ENCODE measurements around the gene ZBTB32.
A peak's percentile ranks its signal among the peaks of the same experiment; 100 is the strongest.
"Not testable (repeated sequence)": the region's sequence is repeated elsewhere in the genome, so short reads cannot be mapped to it uniquely, and the experiment has no call there.

Gene ZBTB32

GRCh38 chr19:35704218-35704617, at the start of gene ZBTB32:
ZBTB32 (plus strand) TSS chr19:35704558; CDS start chr19:35714627, 10,069 bp downstream.
- DNase-seq = no peak

- DNase-seq = not testable (repeated sequence)
These were observed 49.5 kb upstream of the ZBTB32 start for GRCh38 chr19:35654828-35655227.

- DNase-seq = no peak
These were observed 48.8 kb upstream of the ZBTB32 start for GRCh38 chr19:35655600-35655999.

- DNase-seq = no peak
These were observed 47.7 kb upstream of the ZBTB32 start for GRCh38 chr19:35656700-35657099.

- DNase-seq = no peak
These were observed 46.3 kb upstream of the ZBTB32 start for GRCh38 chr19:35657904-35658700.

- no peak for DNase-seq
These were observed 42.4 kb upstream of the ZBTB32 start for GRCh38 chr19:35661995-35662340.

GRCh38 chr19:35663981-35664380, 40.4 kb upstream of the ZBTB32 start:
- DNase-seq = no peak

- DNase-seq = no peak
These were observed 39.2 kb upstream of the ZBTB32 start for GRCh38 chr19:35665157-35665556.

- DNase-seq = no peak
These were observed 38.8 kb upstream of the ZBTB32 start for GRCh38 chr19:35665604-35666003.

GRCh38 chr19:35666251-35666913, 38.0 kb upstream of the ZBTB32 start, which contains the start of gene UPK1A:
UPK1A (plus strand) TSS chr19:35666517; CDS start chr19:35666813, 296 bp downstream.
- DNase-seq = no peak

GRCh38 chr19:35669566-35669965, 34.8 kb upstream of the ZBTB32 start:
- DNase-seq = no peak

GRCh38 chr19:35669974-35670373, 34.4 kb upstream of the ZBTB32 start:
- DNase-seq = no peak

GRCh38 chr19:35670686-35671085, 33.7 kb upstream of the ZBTB32 start:
- DNase-seq = no peak

GRCh38 chr19:35671818-35672217, 32.5 kb upstream of the ZBTB32 start:
- DNase-seq = no peak

GRCh38 chr19:35673121-35673804, 31.1 kb upstream of the ZBTB32 start:
- DNase-seq = peak; percentile 34

- DNase-seq = no peak
These were observed 28.7 kb upstream of the ZBTB32 start for GRCh38 chr19:35675589-35676140.

GRCh38 chr19:35689836-35690235, 14.5 kb upstream of the ZBTB32 start:
- DNase-seq = no peak

- not testable (repeated sequence) for DNase-seq
These were observed 13.3 kb upstream of the ZBTB32 start for GRCh38 chr19:35691106-35691505.

- DNase-seq = no peak
These were observed 12.3 kb upstream of the ZBTB32 start for GRCh38 chr19:35692010-35692409.

- DNase-seq = no peak
These were observed 10.9 kb upstream of the ZBTB32 start for GRCh38 chr19:35693422-35693821.

- peak; percentile 86 for DNase-seq
These were observed 10.3 kb upstream of the ZBTB32 start for GRCh38 chr19:35693835-35694599.

GRCh38 chr19:35695895-35696422, 8.4 kb upstream of the ZBTB32 start:
- no peak for DNase-seq

Measured in stimulated activated CD4-positive, alpha-beta T cell treated with anti-CD3 and anti-CD28 coated beads, Interleukin-12 subunit alpha, Interleukin-12 subunit beta, amount 100 ng/mL, for 4 hours (primary cell).